ENCODE measurements around the gene BNC2. TPM values are rescaled to one million over a fixed set of nuclear protein-coding genes. Genes with fewer than 3 reads are reported as not detected.
A peak's percentile ranks its signal among the peaks of the same experiment; 100 is the strongest.

The BNC2 gene
- total and polyA plus RNA-seq, 4 donors = 0.96 to 23.2 (median 9.7) TPM

GRCh38 chr9:16368237-16369087, 502.0 kb downstream of the BNC2 start:
- ATAC-seq (ENCODE audit: insufficient read depth, low FRiP score) = no peak
- TF ChIP-seq, protein P1, sequence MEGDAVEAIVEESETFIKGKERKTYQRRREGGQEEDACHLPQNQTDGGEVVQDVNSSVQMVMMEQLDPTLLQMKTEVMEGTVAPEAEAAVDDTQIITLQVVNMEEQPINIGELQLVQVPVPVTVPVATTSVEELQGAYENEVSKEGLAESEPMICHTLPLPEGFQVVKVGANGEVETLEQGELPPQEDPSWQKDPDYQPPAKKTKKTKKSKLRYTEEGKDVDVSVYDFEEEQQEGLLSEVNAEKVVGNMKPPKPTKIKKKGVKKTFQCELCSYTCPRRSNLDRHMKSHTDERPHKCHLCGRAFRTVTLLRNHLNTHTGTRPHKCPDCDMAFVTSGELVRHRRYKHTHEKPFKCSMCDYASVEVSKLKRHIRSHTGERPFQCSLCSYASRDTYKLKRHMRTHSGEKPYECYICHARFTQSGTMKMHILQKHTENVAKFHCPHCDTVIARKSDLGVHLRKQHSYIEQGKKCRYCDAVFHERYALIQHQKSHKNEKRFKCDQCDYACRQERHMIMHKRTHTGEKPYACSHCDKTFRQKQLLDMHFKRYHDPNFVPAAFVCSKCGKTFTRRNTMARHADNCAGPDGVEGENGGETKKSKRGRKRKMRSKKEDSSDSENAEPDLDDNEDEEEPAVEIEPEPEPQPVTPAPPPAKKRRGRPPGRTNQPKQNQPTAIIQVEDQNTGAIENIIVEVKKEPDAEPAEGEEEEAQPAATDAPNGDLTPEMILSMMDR (IDR thresholded peaks at IDR 0.05; ENCODE audit: control extremely low read depth, extremely low read depth) = no peak
- 60 to 77% methylated on average over 8 of the region's 8 CpGs for WGBS, 2 donors
- H3K9ac ChIP-seq (ENCODE audit: insufficient read depth in 1 of 2, low read length in 2 of 2) = peak overlapping the region in 1 of 2 donors; percentile 23
- H3K36me3 ChIP-seq (ENCODE audit: control insufficient read depth in 4 of 4, insufficient read depth in 4 of 4, low read length in 4 of 4) = no peaks in the 10 kb centered on the region
- H3K4me3 ChIP-seq = no peak overlapping the region
- no peak for DNase-seq
- H3K27ac ChIP-seq (ENCODE audit: low read depth in 1 of 2, low read length in 1 of 2) = no peak overlapping the region
- H3K27me3 ChIP-seq (ENCODE audit: control insufficient read depth in 3 of 3, insufficient read depth in 3 of 3, low read length in 2 of 3) = peaks cover 0 to 2% (median 0%) of the 10 kb centered on the region in 3 donors
- H3K9me3 ChIP-seq (ENCODE audit: control insufficient read depth in 4 of 4, insufficient read depth in 3 of 4, low read length in 3 of 4) = peaks cover 0 to 2% (median 0%) of the 10 kb centered on the region in 4 donors
- H3K4me1 ChIP-seq (ENCODE audit: control insufficient read depth in 5 of 5, insufficient read depth in 5 of 5, low read length in 5 of 5) = peaks cover 0 to 5% (median 4%) of the 10 kb centered on the region in 5 donors

GRCh38 chr9:16367605-16368231, 502.8 kb downstream of the BNC2 start:
- DNase-seq (no peak), ATAC-seq (ENCODE audit: insufficient read depth, low FRiP score) (no peak)
- H3K9ac ChIP-seq (ENCODE audit: insufficient read depth in 1 of 2, low read length in 2 of 2) = no peak overlapping the region
- no peaks in the 10 kb centered on the region for H3K36me3 ChIP-seq (ENCODE audit: control insufficient read depth in 4 of 4, insufficient read depth in 4 of 4, low read length in 4 of 4)
- H3K4me1 ChIP-seq (ENCODE audit: control insufficient read depth in 5 of 5, insufficient read depth in 5 of 5, low read length in 5 of 5) = peaks cover 0 to 5% (median 4%) of the 10 kb centered on the region in 5 donors
- peaks cover 0 to 2% (median 0%) of the 10 kb centered on the region in 3 donors for H3K27me3 ChIP-seq (ENCODE audit: control insufficient read depth in 3 of 3, insufficient read depth in 3 of 3, low read length in 2 of 3)
- no peak overlapping the region for H3K27ac ChIP-seq (ENCODE audit: low read depth in 1 of 2, low read length in 1 of 2)
- H3K4me3 ChIP-seq = no peak overlapping the region
- H3K9me3 ChIP-seq (ENCODE audit: control insufficient read depth in 4 of 4, insufficient read depth in 3 of 4, low read length in 3 of 4) = peaks cover 0 to 2% (median 0%) of the 10 kb centered on the region in 4 donors
- TF ChIP-seq, protein P1 (IDR thresholded peaks at IDR 0.05; ENCODE audit: control extremely low read depth, extremely low read depth) = no peak
- 94 to 96% methylated on average over 9 of the region's 9 CpGs for WGBS, 2 donors

DNA sequence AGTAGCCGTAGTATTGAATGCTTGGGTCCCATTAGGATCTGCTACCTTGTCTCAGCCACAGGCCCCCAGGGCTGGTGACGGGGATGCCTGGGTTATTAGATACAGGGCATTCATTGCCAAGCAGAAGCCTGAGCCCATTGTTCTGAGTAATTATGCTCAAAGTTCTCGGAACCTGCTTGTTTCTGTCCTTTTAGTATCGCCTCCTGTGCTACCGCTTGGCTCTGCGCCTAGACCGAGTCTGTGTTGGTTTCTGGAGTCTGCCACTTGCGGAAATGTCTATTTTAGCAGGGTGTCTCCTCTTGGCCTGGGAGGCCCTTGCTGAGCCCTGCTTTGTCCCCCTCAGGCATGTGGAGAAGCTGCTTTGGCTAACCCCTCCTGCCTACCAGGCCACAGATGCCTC, 506.1 kb downstream of the BNC2 start:
- H3K36me3 ChIP-seq (ENCODE audit: control insufficient read depth in 4 of 4, insufficient read depth in 4 of 4, low read length in 4 of 4) = no peaks in the 10 kb centered on the region
- H3K27me3 ChIP-seq (ENCODE audit: control insufficient read depth in 3 of 3, insufficient read depth in 3 of 3, low read length in 2 of 3) = peaks cover 0 to 2% (median 0%) of the 10 kb centered on the region in 3 donors
- H3K9me3 ChIP-seq (ENCODE audit: control insufficient read depth in 4 of 4, insufficient read depth in 3 of 4, low read length in 3 of 4) = no peaks in the 10 kb centered on the region
- no peak overlapping the region for H3K27ac ChIP-seq (ENCODE audit: low read depth in 1 of 2, low read length in 1 of 2)
- 68 to 84% methylated on average over 8 of the region's 8 CpGs for WGBS, 2 donors
- no peak for ATAC-seq (ENCODE audit: insufficient read depth, low FRiP score)
- DNase-seq = peak in 2 of 3 donors; percentile 33 to 63
- no peak overlapping the region for H3K4me3 ChIP-seq
- H3K4me1 ChIP-seq (ENCODE audit: control insufficient read depth in 5 of 5, insufficient read depth in 5 of 5, low read length in 5 of 5) = peaks cover 0 to 5% (median 4%) of the 10 kb centered on the region in 5 donors
- H3K9ac ChIP-seq (ENCODE audit: insufficient read depth in 1 of 2, low read length in 2 of 2) = no peak overlapping the region
- TF ChIP-seq, protein P1 (IDR thresholded peaks at IDR 0.05; ENCODE audit: control extremely low read depth, extremely low read depth) = no peak
